ENCODE data around the gene LRRC59.

LRRC59 gene

DNA sequence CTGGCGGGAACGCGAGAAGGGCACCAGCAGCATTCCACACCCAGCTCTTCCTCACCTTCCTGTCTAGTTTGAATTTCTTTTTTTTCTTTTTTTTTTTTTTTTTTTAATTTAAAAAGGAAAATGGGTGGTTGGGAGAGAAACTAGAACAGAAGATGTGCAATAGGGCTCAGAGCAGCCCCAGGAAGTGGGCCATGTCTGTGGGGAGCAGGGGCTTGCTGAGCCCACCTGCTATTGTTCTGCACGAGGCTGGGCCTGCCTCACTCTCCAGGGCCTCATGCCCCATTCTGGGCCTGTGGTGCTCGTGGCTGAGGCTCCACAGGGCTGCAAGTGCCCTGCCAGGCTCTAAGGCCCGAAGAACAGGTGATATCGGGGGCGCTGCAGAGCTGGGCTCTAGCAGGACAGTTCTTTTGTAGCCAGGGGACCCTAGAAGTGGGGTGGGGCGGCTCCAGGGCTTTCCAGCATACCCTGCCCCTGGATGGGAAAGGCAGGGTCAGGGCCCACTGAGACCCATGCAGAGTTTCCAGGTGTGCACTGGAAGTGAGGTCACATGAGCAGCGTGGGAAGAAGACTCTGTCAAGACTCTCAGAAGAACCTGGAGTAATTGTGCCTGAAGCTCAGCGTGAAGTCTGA lies 36.7 kb downstream of the LRRC59 start:
- no peak for DNase-seq

- DNase-seq = no peak
Measured at GRCh38 chr17:50359998-50360461, 37.3 kb downstream of the LRRC59 start.

DNA sequence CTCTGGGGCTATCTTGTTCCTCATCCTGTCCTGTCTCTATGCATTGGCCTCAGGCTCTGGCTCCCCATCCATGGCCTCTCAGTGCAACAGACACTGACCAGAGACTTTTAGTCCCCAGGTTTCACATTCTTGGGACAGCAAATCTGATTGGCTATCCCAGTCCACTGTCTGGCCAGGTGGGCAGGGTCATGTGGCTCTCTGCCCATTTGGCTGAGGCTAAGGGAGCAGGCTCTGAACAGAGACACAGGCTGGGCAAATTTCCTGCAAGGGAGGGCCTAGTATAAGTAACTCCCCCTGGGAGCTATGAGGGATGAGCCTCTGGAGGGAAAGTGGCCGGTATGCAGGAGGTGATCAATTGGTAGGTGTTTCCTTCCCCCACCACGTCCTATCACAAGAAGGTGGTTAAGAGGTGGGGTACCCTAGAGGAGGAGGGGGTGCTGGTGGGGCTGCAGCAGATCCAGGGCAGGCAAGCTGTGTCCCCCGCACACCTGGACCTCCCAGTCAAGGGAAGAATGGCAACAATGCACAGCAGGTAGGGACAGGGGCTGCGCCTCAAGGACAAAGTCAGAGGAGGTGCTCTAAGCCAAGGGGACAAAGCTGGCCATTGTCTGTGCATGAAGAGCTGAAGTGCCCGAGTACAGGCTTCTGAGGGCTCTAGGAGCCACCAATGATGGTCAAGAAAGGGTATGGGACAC lies 38.2 kb downstream of the LRRC59 start:
- no peak for DNase-seq

- no peak for DNase-seq
Measured at GRCh38 chr17:50358177-50358576, 39.1 kb downstream of the LRRC59 start.

DNA sequence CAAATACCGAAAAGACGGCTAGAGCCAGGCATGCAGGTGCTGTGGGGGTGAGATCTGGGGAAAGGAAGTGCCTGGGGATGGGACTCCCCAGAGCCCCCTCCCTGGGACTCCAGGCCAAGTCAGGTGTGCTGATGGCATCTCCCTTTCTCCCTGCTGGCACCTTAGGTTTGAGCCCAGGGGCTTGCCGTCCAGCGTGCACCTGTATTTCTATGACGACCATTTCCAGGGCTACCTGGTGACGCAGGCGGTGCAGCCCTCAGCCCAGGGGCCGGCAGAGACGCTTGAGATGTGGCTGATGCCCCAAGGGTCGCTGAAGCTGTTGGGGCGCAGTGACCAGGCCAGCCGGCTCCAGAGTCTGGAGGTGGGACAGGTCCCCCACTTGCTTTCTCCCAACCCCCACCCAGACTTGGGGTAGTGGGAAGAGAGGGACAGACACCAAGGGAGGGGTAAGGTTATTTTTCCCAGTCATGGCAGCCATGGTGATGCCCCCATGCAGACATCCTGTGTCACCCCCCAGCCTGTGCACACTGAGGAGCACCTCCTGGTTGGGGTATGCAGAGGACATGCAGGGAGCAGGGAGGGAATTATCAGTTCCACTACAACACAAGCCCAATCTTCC lies 40.3 kb downstream of the LRRC59 start:
- no peak for DNase-seq

GRCh38 chr17:50356418-50356817 lies 40.9 kb downstream of the LRRC59 start:
- DNase-seq = no peak

DNA sequence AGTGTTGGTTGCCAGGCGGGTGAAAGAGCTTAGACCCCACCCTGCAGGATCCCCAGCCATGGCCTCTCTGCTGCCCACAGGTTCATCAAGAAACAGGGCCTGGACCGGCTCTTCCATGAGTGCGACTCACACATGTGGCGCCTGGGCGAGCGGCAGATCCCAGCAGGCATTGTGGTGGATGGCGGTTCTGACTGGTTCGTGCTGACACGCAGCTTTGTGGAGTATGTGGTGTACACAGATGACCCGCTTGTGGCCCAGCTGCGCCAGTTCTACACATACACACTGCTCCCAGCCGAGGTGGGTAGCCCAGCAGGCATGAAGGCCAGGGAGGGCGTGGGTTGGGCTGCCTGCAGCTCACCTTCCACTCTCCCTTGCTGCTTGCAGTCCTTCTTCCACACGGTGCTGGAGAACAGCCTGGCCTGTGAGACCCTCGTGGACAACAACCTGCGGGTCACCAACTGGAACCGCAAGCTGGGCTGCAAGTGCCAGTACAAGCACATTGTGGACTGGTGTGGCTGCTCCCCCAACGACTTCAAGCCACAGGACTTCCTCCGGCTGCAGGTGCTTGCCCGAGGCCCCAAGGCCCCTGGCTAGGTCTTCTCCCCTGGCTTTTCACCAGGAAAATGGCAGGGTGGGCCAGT lies 41.5 kb downstream of the LRRC59 start:
- no peak for DNase-seq

DNA sequence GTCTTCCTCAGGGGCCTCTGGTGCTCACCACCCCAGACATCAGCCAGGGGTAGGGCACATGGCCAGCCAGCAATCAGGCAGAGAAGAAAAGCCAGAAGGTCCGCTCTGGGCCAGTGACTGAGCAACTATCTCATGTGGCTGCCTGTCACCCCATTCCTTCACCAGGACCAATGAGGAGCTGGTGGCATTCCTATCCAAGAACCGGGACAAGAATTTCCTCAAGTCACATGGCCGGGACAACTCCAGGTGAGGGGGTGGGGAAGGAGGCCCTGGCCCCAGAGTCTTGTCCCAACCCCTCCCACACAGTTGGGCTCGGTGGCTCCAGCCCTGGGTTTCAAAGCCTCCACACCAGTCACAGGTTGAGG lies 42.0 kb downstream of the LRRC59 start:
- DNase-seq = no peak

GRCh38 chr17:50354776-50355175 lies 42.5 kb downstream of the LRRC59 start:
- DNase-seq = no peak

GRCh38 chr17:50354198-50354597 lies 43.1 kb downstream of the LRRC59 start:
- no peak for DNase-seq

- DNase-seq = no peak
Measured at GRCh38 chr17:50353600-50354195, 43.6 kb downstream of the LRRC59 start.

DNA sequence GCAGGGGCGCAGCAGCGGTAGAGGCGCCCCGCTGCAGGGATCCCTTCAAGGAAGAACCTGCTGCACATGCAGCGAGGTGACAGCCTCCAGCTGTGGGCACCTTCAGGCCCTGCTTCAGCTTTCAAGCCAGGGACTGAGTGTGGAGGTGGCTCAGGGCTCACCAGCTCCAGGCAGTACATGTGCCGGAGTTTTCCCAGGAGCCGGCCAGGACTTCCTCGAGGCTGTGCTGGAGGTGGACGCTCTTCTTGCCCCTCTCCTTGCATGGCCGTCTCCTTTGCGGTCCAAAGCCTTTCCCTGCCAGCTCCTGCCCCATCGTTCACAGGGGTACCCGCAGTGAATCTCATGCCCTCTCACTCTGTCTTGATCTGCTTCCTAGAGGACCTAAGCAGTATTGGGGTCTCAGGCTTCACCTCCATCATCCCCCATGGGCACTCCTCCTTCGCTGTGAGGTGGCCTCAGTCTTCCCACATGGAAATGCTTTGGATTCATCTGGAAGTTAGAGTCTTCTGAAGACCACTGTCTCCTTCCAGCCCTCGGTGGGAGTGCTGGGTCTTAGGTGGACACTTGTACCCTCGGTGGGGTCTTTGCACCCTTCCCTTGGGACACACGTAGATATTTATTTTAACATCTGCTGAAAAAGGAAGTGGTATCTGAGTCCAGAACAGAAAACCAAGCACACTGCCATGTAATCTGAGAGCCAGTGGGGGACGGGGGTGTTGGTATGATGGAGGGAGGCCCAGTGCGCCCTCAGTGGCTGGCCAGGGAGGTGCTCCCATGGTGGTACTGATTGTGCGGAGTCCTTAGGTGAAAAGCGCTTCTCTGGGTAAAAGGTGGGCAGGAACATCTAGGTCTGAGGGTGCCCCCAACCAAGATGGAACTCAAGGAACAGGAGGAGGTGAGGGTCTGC lies 44.4 kb downstream of the LRRC59 start:
- no peak for DNase-seq

DNA sequence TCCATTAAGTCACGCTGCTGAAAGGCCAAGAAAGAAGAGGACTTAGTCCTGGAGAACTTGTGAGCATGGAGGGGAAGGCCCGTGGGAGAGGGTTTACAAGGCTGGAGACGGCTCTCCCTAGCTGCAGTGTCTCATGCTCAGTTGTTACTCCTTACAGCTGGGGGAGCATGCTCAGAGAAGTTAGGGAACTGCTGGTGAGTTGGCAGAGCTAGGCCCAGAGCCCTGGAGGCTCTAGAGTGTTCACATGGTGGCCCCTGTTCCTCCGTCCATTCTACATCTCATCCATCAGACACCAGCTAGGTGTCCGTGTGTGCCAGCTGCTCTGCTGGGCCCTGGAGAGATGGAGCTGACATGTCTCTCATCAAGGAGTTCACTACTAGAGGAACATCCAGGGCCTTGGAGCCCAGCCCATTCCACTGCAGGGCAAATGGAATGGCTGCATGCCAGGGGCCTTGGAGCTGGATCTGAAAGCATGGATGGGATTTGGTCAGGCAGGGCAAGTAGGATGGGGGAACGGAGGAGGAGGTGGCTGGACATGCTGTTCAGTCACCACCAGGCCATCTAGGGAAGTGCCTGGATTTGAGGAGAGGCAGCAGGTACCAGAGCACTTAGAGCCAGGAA lies 45.1 kb downstream of the LRRC59 start:
- DNase-seq = no peak

DNA sequence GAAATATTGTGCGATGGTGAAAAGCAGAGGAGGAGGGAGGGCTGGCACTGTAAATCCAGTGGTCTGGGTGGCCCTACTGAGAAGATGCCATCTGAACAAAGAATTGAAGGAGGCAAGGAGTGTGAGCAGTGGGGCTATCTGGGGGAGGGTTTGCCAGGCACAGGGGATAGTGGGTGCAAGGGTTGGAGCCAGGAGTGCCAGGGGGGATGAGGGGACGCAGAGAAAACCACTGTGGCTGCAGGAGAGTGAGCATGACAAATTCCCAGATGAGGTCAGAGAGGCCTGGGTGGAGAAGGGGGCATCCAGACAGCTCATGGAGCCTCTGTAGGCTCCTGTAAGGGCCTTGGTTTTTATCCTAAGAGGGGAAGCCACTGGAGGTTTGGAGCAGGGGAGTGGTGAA lies 46.6 kb downstream of the LRRC59 start:
- DNase-seq = no peak

DNA sequence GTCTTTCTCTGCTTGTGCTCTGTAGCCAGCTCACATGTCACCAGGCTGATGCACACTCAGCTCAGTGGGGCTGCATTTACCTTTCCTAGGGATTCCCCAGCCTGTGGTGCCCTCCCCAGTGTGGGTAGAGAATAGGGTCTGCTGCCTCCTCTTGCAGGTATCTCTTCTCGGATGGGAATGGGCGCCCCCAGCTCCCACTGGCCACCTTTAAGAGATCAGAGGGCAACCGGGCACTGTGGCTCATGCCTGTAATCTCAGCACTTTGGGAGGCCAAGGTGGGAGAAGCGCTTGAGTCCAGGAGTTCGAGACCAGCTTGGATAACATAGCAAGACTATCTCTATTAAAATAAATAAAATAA lies 48.1 kb downstream of the LRRC59 start:
- no peak for DNase-seq

DNA sequence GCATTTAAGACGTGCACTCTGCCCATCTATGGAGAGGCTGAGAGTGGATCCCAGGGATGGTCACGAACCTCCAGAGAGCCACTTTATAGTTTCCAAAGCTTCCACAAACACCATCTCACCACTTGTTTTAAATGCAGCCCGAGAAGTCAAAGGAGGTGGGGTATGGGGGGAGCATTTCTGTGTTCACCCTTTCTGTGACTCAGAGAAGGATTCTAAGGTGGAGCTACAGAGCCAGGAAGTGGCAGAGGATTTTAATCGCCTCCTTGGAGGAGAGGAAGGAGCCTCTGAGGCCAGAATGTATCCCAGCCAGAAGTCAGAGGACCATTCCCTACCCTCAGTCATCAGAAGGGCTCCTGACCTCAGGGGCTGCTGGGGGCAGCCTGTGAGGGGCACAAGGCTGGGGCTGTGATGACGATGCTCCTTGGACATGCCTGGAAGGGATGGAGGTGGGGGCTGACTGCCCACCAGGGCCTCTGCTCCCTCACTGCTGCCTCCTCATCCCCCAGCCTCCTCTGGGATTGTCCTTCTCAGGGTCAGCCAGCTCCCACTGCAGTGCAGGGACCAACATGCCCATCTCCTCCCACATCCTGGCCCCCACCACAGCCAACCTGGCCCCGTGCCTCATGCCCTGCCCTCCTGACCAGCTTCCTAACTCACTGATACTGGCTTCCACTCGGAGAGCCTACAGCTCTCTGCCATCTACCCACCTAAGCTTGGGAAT lies 48.6 kb downstream of the LRRC59 start:
- no peak for DNase-seq

DNA sequence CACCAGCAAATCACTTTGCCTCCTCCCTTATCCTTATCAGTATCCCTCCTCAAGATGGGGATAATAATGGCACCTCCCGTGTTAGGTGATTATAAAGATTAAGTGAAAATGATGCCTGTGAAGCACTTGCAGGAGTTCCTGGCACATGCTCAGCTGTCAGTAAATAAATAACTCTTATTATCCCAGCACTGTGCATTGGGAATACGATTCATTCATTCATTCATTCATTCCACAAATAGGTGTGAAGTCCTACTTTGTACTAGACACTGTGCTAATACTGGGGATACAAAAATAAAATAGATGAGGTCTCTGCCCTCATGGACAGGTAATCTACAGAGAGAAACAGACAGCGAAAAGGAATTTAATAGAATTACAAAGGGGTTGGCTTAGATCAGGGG lies 49.4 kb downstream of the LRRC59 start:
- DNase-seq = no peak

DNA sequence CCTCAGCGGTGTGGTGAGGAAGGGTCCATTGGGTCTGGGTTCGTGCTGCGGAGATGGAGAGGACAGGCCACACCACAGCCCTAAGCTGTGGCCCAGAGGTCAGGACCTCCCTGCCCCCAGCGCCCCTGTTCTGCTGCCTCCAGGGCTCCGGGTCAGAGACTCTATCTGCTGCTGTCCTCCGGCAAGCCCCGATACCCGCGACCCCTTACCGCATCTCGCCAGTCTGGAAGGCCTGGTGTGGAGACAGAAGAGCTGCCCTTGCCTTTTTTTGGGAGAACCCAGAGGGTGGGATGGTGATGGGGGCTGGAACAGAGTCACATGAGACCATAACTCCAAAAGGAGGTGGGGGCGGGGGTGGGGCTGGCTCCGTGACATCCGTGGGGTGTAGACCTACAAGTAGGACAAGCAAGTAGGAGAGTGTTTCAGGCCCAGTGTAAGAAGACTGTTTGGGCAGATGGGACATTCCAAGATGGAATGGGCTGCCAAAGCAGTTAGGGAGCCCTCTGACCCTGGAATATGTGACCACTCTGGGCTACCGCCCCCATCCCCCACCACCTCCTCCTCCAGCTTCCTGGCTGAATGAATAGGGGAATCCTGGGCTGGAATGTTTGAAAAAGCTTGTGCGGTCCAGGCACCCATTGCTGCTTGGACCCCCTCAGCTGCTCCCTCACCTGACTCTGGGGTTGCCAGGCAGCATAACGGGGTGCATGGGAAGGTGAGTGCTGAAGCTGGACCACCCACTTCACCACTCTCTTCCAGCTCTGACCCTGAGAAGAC lies 50.0 kb downstream of the LRRC59 start:
- DNase-seq = no peak

- peak; percentile 19 for DNase-seq
Measured at GRCh38 chr17:50346313-50347116, 50.8 kb downstream of the LRRC59 start.

All from activated CD4-positive, alpha-beta T cell treated with anti-CD3 and anti-CD28 coated beads, Interleukin-2, amount 50 U/mL, for 1 hour (primary cell).